ENCODE results near the gene LAMTOR1. TPM values are rescaled to one million over a fixed set of nuclear protein-coding genes. Genes with fewer than 3 reads are reported as not detected.
A peak's percentile ranks its signal among the peaks of the same experiment; 100 is the strongest.

The LAMTOR1 gene
- polyA plus RNA-seq (88.5 to 151 TPM (median 131 TPM) in 3 replicates), polyA minus RNA-seq (210 to 319 TPM (median 261 TPM) in 3 replicates)
- polyA plus RNA-seq (2011; ENCODE audit: low read depth): 8.6 TPM
- polyA plus RNA-seq (2011; cell fraction: cytosol; rRNA removed): 134 and 162 TPM in 2 replicates
- polyA plus RNA-seq (2011; cell fraction: nucleus; rRNA removed): 63.4 and 68.9 TPM in 2 replicates
- 82.4 and 135 TPM in 2 replicates for polyA plus RNA-seq (2012; ENCODE audit: low replicate concordance)
- polyA minus RNA-seq (2011; cell fraction: cytosol; rRNA and poly(A)+ RNA removed): 159 TPM
- polyA minus RNA-seq (2011; cell fraction: nucleus; rRNA and poly(A)+ RNA removed): 28.0 and 29.3 TPM in 2 replicates

DNA sequence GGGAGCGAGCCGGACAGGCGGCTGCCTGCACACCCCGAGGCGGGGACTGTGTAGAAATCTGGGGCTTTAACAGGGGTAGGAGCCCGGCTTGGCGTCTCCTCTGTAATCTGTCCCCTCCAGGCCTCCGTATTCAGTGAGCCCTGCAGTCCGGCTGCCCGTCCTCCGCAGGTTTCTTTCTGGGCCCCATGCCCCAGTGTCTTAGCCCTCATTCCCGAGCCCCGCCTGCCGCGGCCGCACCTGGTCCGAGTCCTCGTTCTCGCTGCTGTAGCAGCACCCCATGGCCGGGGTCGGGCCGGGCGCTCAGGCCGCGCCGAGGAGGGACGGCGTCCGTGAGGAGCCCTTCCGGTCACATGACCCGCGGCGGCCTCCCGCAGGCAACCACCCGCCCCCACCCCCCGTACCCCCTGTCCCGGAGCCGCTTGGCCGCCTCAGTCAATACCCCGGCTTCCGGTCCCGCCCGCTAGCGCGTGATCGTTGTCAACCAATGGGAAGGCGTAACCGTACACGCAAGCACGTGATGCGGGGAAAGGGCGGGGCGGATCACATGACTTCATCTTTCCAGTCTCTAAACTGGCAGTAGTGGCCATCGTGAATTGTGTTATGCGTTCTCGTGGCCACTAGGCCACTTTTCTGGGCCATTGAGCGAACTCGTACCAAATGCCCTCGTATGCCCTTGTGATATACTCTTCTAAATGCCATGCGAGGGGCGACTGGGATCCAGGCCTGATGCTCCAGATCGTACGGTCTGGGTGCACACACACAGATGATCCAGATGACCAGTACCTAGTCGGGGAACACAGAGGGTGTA, at the start of gene LAMTOR1:
Gene LAMTOR1, minus strand, starts transcription at position 352 of the 808 bp plus-strand sequence. Its CDS starts 73 bp downstream, at position 279.
- FAIRE-seq: no peak
- no peak for TF ChIP-seq EZH2 (IDR thresholded peaks at IDR 0.05; ENCODE audit: low read length)
- TF ChIP-seq, protein P1, sequence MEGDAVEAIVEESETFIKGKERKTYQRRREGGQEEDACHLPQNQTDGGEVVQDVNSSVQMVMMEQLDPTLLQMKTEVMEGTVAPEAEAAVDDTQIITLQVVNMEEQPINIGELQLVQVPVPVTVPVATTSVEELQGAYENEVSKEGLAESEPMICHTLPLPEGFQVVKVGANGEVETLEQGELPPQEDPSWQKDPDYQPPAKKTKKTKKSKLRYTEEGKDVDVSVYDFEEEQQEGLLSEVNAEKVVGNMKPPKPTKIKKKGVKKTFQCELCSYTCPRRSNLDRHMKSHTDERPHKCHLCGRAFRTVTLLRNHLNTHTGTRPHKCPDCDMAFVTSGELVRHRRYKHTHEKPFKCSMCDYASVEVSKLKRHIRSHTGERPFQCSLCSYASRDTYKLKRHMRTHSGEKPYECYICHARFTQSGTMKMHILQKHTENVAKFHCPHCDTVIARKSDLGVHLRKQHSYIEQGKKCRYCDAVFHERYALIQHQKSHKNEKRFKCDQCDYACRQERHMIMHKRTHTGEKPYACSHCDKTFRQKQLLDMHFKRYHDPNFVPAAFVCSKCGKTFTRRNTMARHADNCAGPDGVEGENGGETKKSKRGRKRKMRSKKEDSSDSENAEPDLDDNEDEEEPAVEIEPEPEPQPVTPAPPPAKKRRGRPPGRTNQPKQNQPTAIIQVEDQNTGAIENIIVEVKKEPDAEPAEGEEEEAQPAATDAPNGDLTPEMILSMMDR (optimal IDR thresholded peaks at IDR 0.05 in 1 of 3, IDR thresholded peaks at IDR 0.05 in 1 of 3, conservative IDR thresholded peaks at IDR 0.05 in 1 of 3; ENCODE audit: extremely low read depth in 1 of 3, insufficient read depth in 2 of 3, low read length in 3 of 3): peak; percentile 30 to 43 (median 37)
- Histone ChIP-seq H3K4me2 (ENCODE audit: control insufficient read depth, extremely low read depth, insufficient read depth, low read depth, low read length) (peak within 1 kb of the TSS; percentile 97), H3K79me2 (ENCODE audit: control insufficient read depth, insufficient read depth, low read length) (peaks cover 44% of the 10 kb centered on the region), H3K9me3 (ENCODE audit: control insufficient read depth, low read depth, low read length) (no peaks in the 10 kb centered on the region), H3K9ac (ENCODE audit: control insufficient read depth, extremely low read depth, insufficient read depth, low read length) (peak within 1 kb of the TSS; percentile 97), H2AFZ (ENCODE audit: control insufficient read depth, low read length) (peak within 1 kb of the TSS; percentile 81), H3K27me3 (ENCODE audit: control insufficient read depth, extremely low read depth, insufficient read depth, low read length) (no peaks in the 10 kb centered on the region), H4K20me1 (ENCODE audit: control insufficient read depth, extremely low read depth, insufficient read depth, low read length) (no peaks in the 10 kb centered on the region), H3K9me1 (ENCODE audit: control insufficient read depth, extremely low read depth, insufficient read depth, low read length) (no peaks in the 10 kb centered on the region), H3K27ac (ENCODE audit: control insufficient read depth, insufficient read depth, low read length) (peak within 1 kb of the TSS; percentile 95), H3K4me3 (ENCODE audit: control insufficient read depth in 2 of 3, extremely low read depth in 1 of 3, insufficient read depth in 2 of 3, low read depth in 1 of 3, low read length in 3 of 3) (peak within 1 kb of the TSS; percentile 62 to 99 (median 94)), H3K4me1 (ENCODE audit: control insufficient read depth, extremely low read depth, insufficient read depth, low read length) (peaks cover 36% of the 10 kb centered on the region), H3K36me3 (ENCODE audit: control insufficient read depth in 2 of 2, extremely low read depth in 1 of 2, insufficient read depth in 2 of 2, low read length in 2 of 2) (peaks cover 9 to 36% of the 10 kb centered on the region in 2 experiments)
- peak; percentile 95 for DNase-seq (ENCODE audit: low read depth, low spot score)
- dilution Hi-C loops (cut with MboI; ENCODE audit: extremely low pct_ligation_motif_present, low sequenced_read_pairs): no loop called here

DNA sequence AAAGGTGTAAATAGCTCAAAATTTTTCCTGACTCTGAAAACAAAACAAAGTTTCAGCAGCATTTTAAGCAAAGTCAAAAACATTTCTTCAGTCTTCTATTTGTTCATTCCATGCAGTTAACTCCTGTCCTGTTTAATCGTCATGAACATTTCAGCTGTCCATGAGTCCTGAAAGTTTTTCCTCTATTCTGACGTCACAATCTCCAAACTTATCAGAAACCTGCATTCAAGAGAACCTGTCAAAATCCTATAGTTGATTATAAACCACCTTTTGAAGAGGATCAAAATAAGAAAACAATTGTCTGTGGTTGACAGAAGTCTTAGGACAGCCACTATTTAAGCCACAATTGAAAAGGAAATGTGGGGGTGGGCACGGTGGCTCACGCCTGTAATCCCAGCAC, 47.8 kb upstream of the LAMTOR1 start:
- Histone ChIP-seq H4K20me1 (ENCODE audit: control insufficient read depth, extremely low read depth, insufficient read depth, low read length) (no peaks in the 10 kb centered on the region), H3K27me3 (ENCODE audit: control insufficient read depth, extremely low read depth, insufficient read depth, low read length) (no peaks in the 10 kb centered on the region), H2AFZ (ENCODE audit: control insufficient read depth, low read length) (no peak overlapping the region), H3K9me1 (ENCODE audit: control insufficient read depth, extremely low read depth, insufficient read depth, low read length) (no peaks in the 10 kb centered on the region), H3K9ac (ENCODE audit: control insufficient read depth, extremely low read depth, insufficient read depth, low read length) (peak overlapping the region; percentile 83), H3K36me3 (ENCODE audit: control insufficient read depth in 2 of 2, extremely low read depth in 1 of 2, insufficient read depth in 2 of 2, low read length in 2 of 2) (peaks cover 8 to 14% of the 10 kb centered on the region in 2 experiments), H3K4me3 (ENCODE audit: control insufficient read depth in 2 of 3, extremely low read depth in 1 of 3, insufficient read depth in 2 of 3, low read depth in 1 of 3, low read length in 3 of 3) (peak overlapping the region; percentile 49 to 86 (median 80)), H3K79me2 (ENCODE audit: control insufficient read depth, insufficient read depth, low read length) (peaks cover 15% of the 10 kb centered on the region), H3K4me1 (ENCODE audit: control insufficient read depth, extremely low read depth, insufficient read depth, low read length) (peaks cover 7% of the 10 kb centered on the region), H3K4me2 (ENCODE audit: control insufficient read depth, extremely low read depth, insufficient read depth, low read depth, low read length) (peak overlapping the region; percentile 71), H3K9me3 (ENCODE audit: control insufficient read depth, low read depth, low read length) (no peaks in the 10 kb centered on the region), H3K27ac (ENCODE audit: control insufficient read depth, insufficient read depth, low read length) (no peak overlapping the region)
- dilution Hi-C loops (cut with MboI; ENCODE audit: extremely low pct_ligation_motif_present, low sequenced_read_pairs): no loop called here
- TF ChIP-seq, protein P1 (optimal IDR thresholded peaks at IDR 0.05 in 1 of 3, IDR thresholded peaks at IDR 0.05 in 1 of 3, conservative IDR thresholded peaks at IDR 0.05 in 1 of 3; ENCODE audit: extremely low read depth in 1 of 3, insufficient read depth in 2 of 3, low read length in 3 of 3): no peak
- TF ChIP-seq EZH2 (IDR thresholded peaks at IDR 0.05; ENCODE audit: low read length): no peak
- no peak for FAIRE-seq
- no peak for DNase-seq (ENCODE audit: low read depth, low spot score)
